Colon (tissue), 2 donors: ENCODE data around the gene PER3.

Experiments
- FAIRE-seq: peaks from 2 replicates; lab custom pipeline; 2012; peaks lifted over from hg19 to GRCh38; lab: Jason Lieb, UNC
- donor health status: control.
- donor health status: control.

PER3 gene

GRCh38 chr1:7873801-7874795 lies 90.0 kb downstream of the PER3 start:
- no peak for FAIRE-seq

DNA sequence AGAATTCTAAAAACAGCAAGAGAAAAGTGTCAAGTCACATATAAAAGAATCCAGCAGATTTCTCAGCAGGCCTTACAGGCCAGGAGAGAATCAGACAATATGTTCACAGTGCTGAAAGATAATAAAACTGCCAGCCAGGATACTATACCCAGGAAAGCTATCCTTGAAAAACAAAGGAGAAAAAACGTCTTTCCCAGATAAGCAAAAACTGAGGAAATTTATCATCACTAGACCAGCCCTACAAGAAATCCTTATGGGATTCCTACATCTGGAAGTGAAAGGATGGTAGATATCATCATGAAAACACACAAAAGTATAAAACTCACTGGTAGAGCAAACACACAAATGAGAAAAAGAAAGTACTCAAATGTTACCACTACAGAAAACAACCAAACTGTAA lies 93.9 kb downstream of the PER3 start:
- FAIRE-seq = no peak

DNA sequence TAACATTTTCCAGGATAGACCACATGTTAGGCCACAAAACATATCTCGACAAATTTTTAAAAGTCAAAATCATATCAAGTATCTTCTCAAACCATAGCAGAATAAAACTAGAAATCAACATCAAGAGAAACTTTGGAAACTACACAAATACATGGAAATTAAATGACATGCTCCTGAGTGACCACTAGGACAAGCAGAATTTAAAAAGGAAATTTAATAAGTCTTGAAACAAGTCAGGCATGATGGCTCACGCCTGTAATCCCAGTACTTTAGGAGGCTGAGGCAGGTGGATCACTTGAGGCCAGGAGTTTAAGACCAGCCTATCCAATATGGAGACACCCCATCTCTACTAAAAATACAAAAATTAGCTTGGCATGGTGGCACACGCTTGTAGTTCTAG lies 95.1 kb downstream of the PER3 start:
- no peak for FAIRE-seq

GRCh38 chr1:7884757-7885156 lies 100.7 kb downstream of the PER3 start:
- no peak for FAIRE-seq

GRCh38 chr1:7885513-7886404 lies 101.7 kb downstream of the PER3 start:
- FAIRE-seq = no peak

DNA sequence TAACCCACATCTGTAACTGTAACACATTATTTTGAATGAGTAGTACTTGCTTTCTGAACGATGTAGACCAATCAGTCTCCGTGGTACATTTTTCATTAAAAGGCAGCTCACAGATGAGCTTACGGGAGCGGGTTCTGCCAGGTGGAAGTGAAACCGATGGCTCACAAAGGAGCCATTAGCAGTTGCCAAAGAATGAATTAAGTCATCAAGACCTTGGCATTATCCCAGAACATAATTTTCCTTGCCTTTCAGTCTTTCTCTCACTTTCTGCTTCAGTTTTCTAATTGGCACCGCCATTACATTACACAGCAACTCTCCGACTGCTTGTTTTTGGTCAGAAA lies 102.3 kb downstream of the PER3 start:
- no peak for FAIRE-seq

GRCh38 chr1:7888248-7889081 lies 104.4 kb downstream of the PER3 start:
- no peak for FAIRE-seq

- no peak for FAIRE-seq
Measured at GRCh38 chr1:7890853-7891252, 106.8 kb downstream of the PER3 start.

GRCh38 chr1:7891804-7892203 lies 107.7 kb downstream of the PER3 start:
- FAIRE-seq = no peak

- FAIRE-seq = no peak
Measured at GRCh38 chr1:7893529-7894180, 109.6 kb downstream of the PER3 start.
